ENCODE results near the gene IFTAP. TPM values are rescaled to one million over a fixed set of nuclear protein-coding genes. Genes with fewer than 3 reads are reported as not detected.

IFTAP gene
- total and polyA plus RNA-seq, 9 donors = 16.4 to 42.0 (median 25.5) TPM

DNA sequence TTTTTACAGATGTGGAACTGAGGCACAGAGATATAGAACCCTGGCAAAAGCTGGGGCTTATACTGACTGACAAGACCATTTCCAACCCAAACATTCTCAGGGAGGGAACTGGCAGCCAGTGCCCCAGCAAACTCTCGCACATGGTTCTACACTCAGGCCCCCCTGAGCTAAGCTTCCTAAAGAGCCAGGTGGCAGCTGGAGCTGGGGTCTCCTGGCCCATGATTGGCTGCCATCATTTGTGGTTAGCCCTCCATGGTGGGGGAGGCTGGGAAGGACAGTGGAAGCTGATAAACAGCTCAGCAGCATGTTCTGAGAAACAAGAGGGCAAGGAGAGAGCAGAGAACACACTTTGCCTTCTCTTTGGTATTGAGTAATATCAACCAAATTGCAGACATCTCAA, 26.6 kb upstream of the IFTAP start, which contains the start of gene RAG1:
Gene RAG1 (plus strand): TSS at position 314 of the 400 bp plus-strand sequence. CDS start 5,298 bp downstream, outside the sequence.
- TF ChIP-seq, protein P1, sequence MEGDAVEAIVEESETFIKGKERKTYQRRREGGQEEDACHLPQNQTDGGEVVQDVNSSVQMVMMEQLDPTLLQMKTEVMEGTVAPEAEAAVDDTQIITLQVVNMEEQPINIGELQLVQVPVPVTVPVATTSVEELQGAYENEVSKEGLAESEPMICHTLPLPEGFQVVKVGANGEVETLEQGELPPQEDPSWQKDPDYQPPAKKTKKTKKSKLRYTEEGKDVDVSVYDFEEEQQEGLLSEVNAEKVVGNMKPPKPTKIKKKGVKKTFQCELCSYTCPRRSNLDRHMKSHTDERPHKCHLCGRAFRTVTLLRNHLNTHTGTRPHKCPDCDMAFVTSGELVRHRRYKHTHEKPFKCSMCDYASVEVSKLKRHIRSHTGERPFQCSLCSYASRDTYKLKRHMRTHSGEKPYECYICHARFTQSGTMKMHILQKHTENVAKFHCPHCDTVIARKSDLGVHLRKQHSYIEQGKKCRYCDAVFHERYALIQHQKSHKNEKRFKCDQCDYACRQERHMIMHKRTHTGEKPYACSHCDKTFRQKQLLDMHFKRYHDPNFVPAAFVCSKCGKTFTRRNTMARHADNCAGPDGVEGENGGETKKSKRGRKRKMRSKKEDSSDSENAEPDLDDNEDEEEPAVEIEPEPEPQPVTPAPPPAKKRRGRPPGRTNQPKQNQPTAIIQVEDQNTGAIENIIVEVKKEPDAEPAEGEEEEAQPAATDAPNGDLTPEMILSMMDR (IDR thresholded peaks at IDR 0.05) = no peak
- TF ChIP-seq EP300 (IDR thresholded peaks at IDR 0.05) = no peak
- TF ChIP-seq POLR2A (IDR thresholded peaks at IDR 0.05) = no peak
- H3K27me3 ChIP-seq = no peaks in the 10 kb centered on the region
- no peak within 1 kb of the TSS for H3K27ac ChIP-seq
- intact Hi-C loops (cut with DNase I) = loop anchor here (10.0 kb wide), 3 partner anchors 57 to 177 kb away; no protein-coding TSS in a partner anchor
- DNase-seq = no peak
- H3K9me3 ChIP-seq = no peaks in the 10 kb centered on the region
- H3K4me3 ChIP-seq = no peak within 1 kb of the TSS
- 77 to 100% (median 90%) methylated on average over 1 of the region's 1 CpG for WGBS, 3 donors
- H3K4me1 ChIP-seq (ENCODE audit: insufficient read depth) = peaks cover 3% of the 10 kb centered on the region
- no peaks in the 10 kb centered on the region for H3K36me3 ChIP-seq

DNA sequence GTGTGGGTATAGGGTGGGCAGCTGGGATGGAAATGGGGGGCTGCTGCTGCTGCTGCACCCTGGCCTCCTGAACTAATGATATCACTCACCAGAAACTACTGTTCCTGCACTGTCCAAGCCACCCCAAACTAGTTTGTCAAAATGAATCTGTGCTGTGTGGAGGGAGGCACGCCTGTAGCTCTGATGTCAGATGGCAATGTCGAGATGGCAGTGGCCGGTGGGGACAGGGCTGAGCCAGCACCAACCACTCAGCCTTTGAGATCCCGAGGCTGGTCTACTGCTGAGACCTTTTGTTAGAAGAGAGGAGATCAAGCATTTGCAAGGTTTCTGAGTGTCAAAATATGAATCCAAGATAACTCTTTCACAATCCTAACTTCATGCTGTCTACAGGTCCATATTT, 25.2 kb upstream of the IFTAP start:
- intact Hi-C loops (cut with DNase I) = loop anchor here (10.0 kb wide), 3 partner anchors 56 to 176 kb away; no protein-coding TSS in a partner anchor
- no peaks in the 10 kb centered on the region for H3K9me3 ChIP-seq
- no peak for DNase-seq
- H3K27me3 ChIP-seq = no peaks in the 10 kb centered on the region
- WGBS, 3 donors = 82 to 85% (median 85%) methylated on average over 4 of the region's 4 CpGs
- no peak overlapping the region for H3K4me3 ChIP-seq
- peaks cover 3% of the 10 kb centered on the region for H3K4me1 ChIP-seq (ENCODE audit: insufficient read depth)
- H3K36me3 ChIP-seq = no peaks in the 10 kb centered on the region
- H3K27ac ChIP-seq = no peak overlapping the region
- TF ChIP-seq, protein P1 (IDR thresholded peaks at IDR 0.05) = no peak
- TF ChIP-seq POLR2A (IDR thresholded peaks at IDR 0.05) (no peak), EP300 (IDR thresholded peaks at IDR 0.05) (no peak)

DNA sequence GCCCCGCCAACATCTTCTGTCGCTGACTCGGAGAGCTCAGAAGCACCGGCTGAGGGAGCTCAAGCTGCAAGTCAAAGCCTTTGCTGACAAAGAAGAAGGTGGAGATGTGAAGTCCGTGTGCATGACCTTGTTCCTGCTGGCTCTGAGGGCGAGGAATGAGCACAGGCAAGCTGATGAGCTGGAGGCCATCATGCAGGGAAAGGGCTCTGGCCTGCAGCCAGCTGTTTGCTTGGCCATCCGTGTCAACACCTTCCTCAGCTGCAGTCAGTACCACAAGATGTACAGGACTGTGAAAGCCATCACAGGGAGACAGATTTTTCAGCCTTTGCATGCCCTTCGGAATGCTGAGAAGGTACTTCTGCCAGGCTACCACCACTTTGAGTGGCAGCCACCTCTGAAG, 19.8 kb upstream of the IFTAP start:
- intact Hi-C loops (cut with DNase I) = no loop called here
- TF ChIP-seq EP300 (IDR thresholded peaks at IDR 0.05) (no peak), POLR2A (IDR thresholded peaks at IDR 0.05) (no peak)
- TF ChIP-seq, protein P1 (IDR thresholded peaks at IDR 0.05) = no peak
- Histone ChIP-seq H3K9me3 (no peaks in the 10 kb centered on the region), H3K27ac (no peak overlapping the region), H3K27me3 (no peaks in the 10 kb centered on the region), H3K36me3 (no peaks in the 10 kb centered on the region), H3K4me3 (no peak overlapping the region), H3K4me1 (ENCODE audit: insufficient read depth) (no peaks in the 10 kb centered on the region)
- no peak for DNase-seq
- 75 to 83% (median 82%) methylated on average over 8 of the region's 8 CpGs for WGBS, 3 donors

- no peak overlapping the region for H3K4me3 ChIP-seq
- TF ChIP-seq POLR2A (IDR thresholded peaks at IDR 0.05) (no peak), EP300 (IDR thresholded peaks at IDR 0.05) (no peak)
- TF ChIP-seq, protein P1 (IDR thresholded peaks at IDR 0.05) = no peak
- H3K9me3 ChIP-seq = no peaks in the 10 kb centered on the region
- no peak for DNase-seq
- no peak overlapping the region for H3K27ac ChIP-seq
- WGBS, 3 donors = 56 to 66% (median 63%) methylated on average over 2 of the region's 2 CpGs
- no peaks in the 10 kb centered on the region for H3K27me3 ChIP-seq
- intact Hi-C loops (cut with DNase I) = no loop called here
- H3K36me3 ChIP-seq = no peaks in the 10 kb centered on the region
- no peaks in the 10 kb centered on the region for H3K4me1 ChIP-seq (ENCODE audit: insufficient read depth)
These were observed 16.9 kb upstream of the IFTAP start for GRCh38 chr11:36577373-36577772.

All from ovary (tissue), 9 donors.